Caco-2 (cell line): Measurements from ENCODE around the gene COQ8A. TPM values are rescaled to one million over a fixed set of nuclear protein-coding genes. Genes with fewer than 3 reads are reported as not detected.

ENCODE experiments used
- BruUV-seq: library from RNA; stranded (reverse); fragments of 400-500 nt; replicated peaks from 2 replicates; lab custom pipeline; 2021; lab: Mats Ljungman, UMichigan
- CTCF ChIA-PET: fragments of 300-600 bp; sonication (Branson Sonifier 250); formaldehyde crosslinking; loops from one replicate; lab custom pipeline; 2022; ENCODE audit warnings: antibody characterized with exemption; lab: Charles Lee
- POLR2A ChIA-PET: fragments of 300-600 bp; sonication (Branson Sonifier 250); formaldehyde crosslinking; loops from one replicate; lab custom pipeline; 2022; ENCODE audit warnings: antibody characterized with exemption; lab: Charles Lee
- DNase-seq, 2 experiments: peaks; one replicate each; pipeline versions ENCODE4 v3.0.0 to v3.0.0-alpha.2; 2020 to 2022
- H3K27me3 ChIP-seq: replicated peaks from 2 replicates; pipeline ENCODE4 v1.6.0; 2011; ENCODE audit warnings: low read length; ENCODE audit not compliant: control insufficient read depth, insufficient read depth
- H3K36me3 ChIP-seq: 2 replicates; pipeline ENCODE4 v1.5.1; 2011; ENCODE audit warnings: low read length; ENCODE audit not compliant: control insufficient read depth, insufficient read depth
- H3K4me1 ChIP-seq: fragments of 250-450 bp; sonication (Bioruptor Pico); 2 replicates; pipeline ENCODE4 v1.5.1; 2020; ENCODE audit warnings: mild to moderate bottlenecking
- H3K4me3 ChIP-seq: 2 replicates; pipeline ENCODE4 v1.5.1; 2011; ENCODE audit warnings: low read depth, mild to moderate bottlenecking, control low read depth, low read length
- H3K9me3 ChIP-seq: fragments of 250-450 bp; sonication (Bioruptor Pico); 2 replicates; pipeline ENCODE4 v1.5.1; 2020; ENCODE audit warnings: mild to moderate bottlenecking, moderate library complexity
- H3K27ac Mint-ChIP-seq: one replicate; pipeline ENCODE4 v1.8.0; 2022; ENCODE audit warnings: mixed read lengths; ENCODE audit not compliant: unreplicated experiment
- H3K27me3 Mint-ChIP-seq: one replicate; pipeline ENCODE4 v1.8.0; 2022; ENCODE audit warnings: mixed read lengths; ENCODE audit not compliant: insufficient read depth, unreplicated experiment
- H3K36me3 Mint-ChIP-seq: one replicate; pipeline ENCODE4 v1.8.0; 2022; ENCODE audit warnings: mild to moderate bottlenecking, mixed read lengths; ENCODE audit not compliant: insufficient read depth, unreplicated experiment
- H3K4me1 Mint-ChIP-seq: one replicate; pipeline ENCODE4 v1.8.0; 2022; ENCODE audit warnings: low read depth, mixed read lengths; ENCODE audit not compliant: unreplicated experiment
- H3K4me3 Mint-ChIP-seq: one replicate; pipeline ENCODE4 v1.8.0; 2022; ENCODE audit warnings: mild to moderate bottlenecking, moderate library complexity, mixed read lengths; ENCODE audit not compliant: unreplicated experiment
- H3K9me3 Mint-ChIP-seq: one replicate; pipeline ENCODE4 v1.8.0; 2022; ENCODE audit warnings: mixed read lengths; ENCODE audit not compliant: unreplicated experiment
- CTCF ChIP-seq, 2 experiments: fragments of 200-600 bp in 1 of 2; IDR thresholded peaks; 1 replicate in 1 of 2; 2 replicates in 1 of 2; pipeline versions ENCODE4 v1.5.1 to v1.8.0; 2011 to 2022; ENCODE audit warnings: antibody characterized with exemption in 1 of 2, control low read depth in 1 of 2, inconsistent platforms in 1 of 2, low read depth in 1 of 2, low read length in 1 of 2, mild to moderate bottlenecking in 1 of 2, moderate library complexity in 1 of 2; ENCODE audit not compliant: insufficient read depth in 1 of 2, severe bottlenecking in 1 of 2, unreplicated experiment in 1 of 2
- intact Hi-C: fragments of 100-400 bp; cut with micrococcal nuclease; formaldehyde crosslinking; loops from one replicate; pipeline ENCODE4 v1.10.0; 2022; ENCODE audit not compliant: unreplicated experiment
- total RNA-seq: library from RNA; stranded (reverse); gene quantifications from 2 replicates; pipeline ENCODE4 v1.2.3, GENCODE V29; 2022

The COQ8A gene
- total RNA-seq, 1 experiment from 2014 or later: 50.0 TPM

GRCh38 chr1:226916497-226916896, 23.6 kb upstream of the COQ8A start:
- CTCF ChIA-PET: no interaction called here
- H3K4me3 ChIP-seq: no peak overlapping the region
- no peak for DNase-seq
- POLR2A ChIA-PET: no interaction called here
- H3K36me3 ChIP-seq: no peaks in the 10 kb centered on the region
- no peak for TF ChIP-seq CTCF (IDR thresholded peaks at IDR 0.05; ENCODE audit: insufficient read depth in 1 of 2, low read depth in 1 of 2, low read length in 1 of 2, severe bottlenecking in 1 of 2, unreplicated experiment in 1 of 2)
- Mint-ChIP-seq H3K9me3 (no peaks in the 10 kb centered on the region), H3K36me3 (no peaks in the 10 kb centered on the region), H3K27ac (no peak overlapping the region), H3K4me3 (no peak overlapping the region), H3K4me1 (no peaks in the 10 kb centered on the region), H3K27me3 (no peaks in the 10 kb centered on the region)
- no TSS peak for BruUV-seq
- no peaks in the 10 kb centered on the region for H3K27me3 ChIP-seq
- H3K4me1 ChIP-seq: no peaks in the 10 kb centered on the region
- no peaks in the 10 kb centered on the region for H3K9me3 ChIP-seq
- intact Hi-C loops: no loop called here

- BruUV-seq: no TSS peak
- no peak overlapping the region for H3K4me3 ChIP-seq
- Mint-ChIP-seq H3K4me3 (no peak overlapping the region), H3K36me3 (no peaks in the 10 kb centered on the region), H3K4me1 (no peaks in the 10 kb centered on the region), H3K27me3 (no peaks in the 10 kb centered on the region), H3K27ac (no peak overlapping the region), H3K9me3 (no peaks in the 10 kb centered on the region)
- DNase-seq: no peak
- POLR2A ChIA-PET: no interaction called here
- no peaks in the 10 kb centered on the region for H3K27me3 ChIP-seq
- CTCF ChIA-PET: no interaction called here
- no peak for TF ChIP-seq CTCF (IDR thresholded peaks at IDR 0.05; ENCODE audit: insufficient read depth in 1 of 2, low read depth in 1 of 2, low read length in 1 of 2, severe bottlenecking in 1 of 2, unreplicated experiment in 1 of 2)
- no peaks in the 10 kb centered on the region for H3K9me3 ChIP-seq
- no peaks in the 10 kb centered on the region for H3K36me3 ChIP-seq
- H3K4me1 ChIP-seq: no peaks in the 10 kb centered on the region
- intact Hi-C loops: no loop called here
Observed at GRCh38 chr1:226919587-226919986, 20.5 kb upstream of the COQ8A start.

GRCh38 chr1:226919995-226920394, 20.1 kb upstream of the COQ8A start:
- POLR2A ChIA-PET: no interaction called here

More at GRCh38 chr1:226919995-226920394, 20.1 kb upstream of the COQ8A start:
- no peak for DNase-seq
- intact Hi-C loops: no loop called here
- Histone ChIP-seq H3K4me1 (no peaks in the 10 kb centered on the region), H3K27me3 (no peaks in the 10 kb centered on the region), H3K9me3 (no peaks in the 10 kb centered on the region), H3K36me3 (no peaks in the 10 kb centered on the region), H3K4me3 (no peak overlapping the region)
- Mint-ChIP-seq H3K36me3 (no peaks in the 10 kb centered on the region), H3K9me3 (no peaks in the 10 kb centered on the region), H3K27ac (no peak overlapping the region), H3K27me3 (no peaks in the 10 kb centered on the region), H3K4me3 (no peak overlapping the region), H3K4me1 (no peaks in the 10 kb centered on the region)
- BruUV-seq: no TSS peak
- CTCF ChIA-PET: no interaction called here
- no peak for TF ChIP-seq CTCF (IDR thresholded peaks at IDR 0.05; ENCODE audit: insufficient read depth in 1 of 2, low read depth in 1 of 2, low read length in 1 of 2, severe bottlenecking in 1 of 2, unreplicated experiment in 1 of 2)
